GF-D8 (cell line): ENCODE data around the gene USP14.
"Not testable (repeated sequence)": the region's sequence is repeated elsewhere in the genome, so short reads cannot be mapped to it uniquely, and the experiment has no call there.

ENCODE experiments used
- DNase-seq: peaks from one replicate; lab custom pipeline; 2025; lab: John Stamatoyannopoulos, UW

USP14 gene

DNA sequence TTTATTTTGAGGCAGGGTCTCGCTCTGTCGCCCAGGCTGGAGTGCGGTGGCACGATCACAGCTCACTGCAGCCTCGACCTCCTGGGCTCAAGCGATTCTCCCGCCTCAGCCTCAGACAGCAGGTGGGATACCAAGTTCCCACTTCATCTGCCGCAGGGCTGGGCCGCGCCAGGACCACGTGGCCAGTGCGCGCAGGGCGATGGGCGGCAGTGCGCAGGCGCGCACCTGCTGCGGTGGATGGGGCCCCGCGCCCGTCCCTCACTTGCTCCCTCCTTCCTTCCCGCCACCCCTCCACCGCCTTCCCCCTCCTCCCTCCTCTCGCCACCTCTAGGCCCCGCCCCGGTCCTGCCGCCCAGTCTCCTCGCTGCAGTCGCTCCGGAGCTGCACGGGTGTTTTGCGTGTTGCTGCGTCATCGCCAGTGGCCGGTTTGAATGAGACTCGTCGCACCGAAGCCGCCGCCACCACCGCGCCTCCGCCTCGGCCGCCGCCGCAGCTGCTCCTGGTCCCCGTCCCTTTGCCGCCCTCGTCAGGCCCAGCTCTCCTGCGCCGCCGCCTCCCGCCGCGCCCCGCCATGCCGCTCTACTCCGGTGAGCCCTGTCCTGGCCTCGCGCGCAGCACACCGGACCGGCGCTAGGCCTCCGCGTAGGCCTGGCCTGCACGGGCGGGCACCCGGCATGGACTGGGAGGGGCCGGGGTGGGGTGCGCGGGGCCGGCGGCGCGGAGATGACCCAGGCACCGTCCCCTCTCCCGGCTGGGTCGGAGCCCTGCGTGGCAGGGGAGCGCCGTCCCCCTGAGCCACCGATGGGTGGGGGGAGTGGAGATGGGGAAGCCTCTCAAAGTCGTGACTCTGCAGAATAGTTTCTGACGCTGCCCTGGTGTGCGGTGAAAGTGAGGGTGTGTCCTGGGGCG, at the start of gene USP14:
Gene USP14 (plus strand): TSS at position 430 of the 909 bp plus-strand sequence. CDS start 142 bp downstream, at position 572.
- peak; percentile 98 for DNase-seq

DNA sequence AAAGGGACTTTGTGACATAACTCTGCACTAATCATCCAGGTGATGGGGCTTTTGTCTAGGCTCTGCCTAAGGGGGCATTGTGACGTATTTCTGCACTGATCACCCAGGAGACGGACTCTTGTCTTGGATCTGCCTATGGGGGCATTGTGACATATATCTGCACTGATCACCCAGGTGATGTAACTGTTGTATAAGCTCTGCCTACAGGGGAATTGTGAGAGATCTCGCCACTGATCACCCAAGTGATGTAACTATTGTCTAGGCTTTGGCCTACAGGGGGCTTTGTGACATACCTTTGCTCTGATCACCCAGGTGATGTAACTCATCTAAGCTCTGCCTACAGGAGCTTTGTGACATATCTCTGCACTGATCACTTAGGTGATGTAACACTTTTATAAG, 49.7 kb upstream of the USP14 start:
- not testable (repeated sequence) for DNase-seq

DNA sequence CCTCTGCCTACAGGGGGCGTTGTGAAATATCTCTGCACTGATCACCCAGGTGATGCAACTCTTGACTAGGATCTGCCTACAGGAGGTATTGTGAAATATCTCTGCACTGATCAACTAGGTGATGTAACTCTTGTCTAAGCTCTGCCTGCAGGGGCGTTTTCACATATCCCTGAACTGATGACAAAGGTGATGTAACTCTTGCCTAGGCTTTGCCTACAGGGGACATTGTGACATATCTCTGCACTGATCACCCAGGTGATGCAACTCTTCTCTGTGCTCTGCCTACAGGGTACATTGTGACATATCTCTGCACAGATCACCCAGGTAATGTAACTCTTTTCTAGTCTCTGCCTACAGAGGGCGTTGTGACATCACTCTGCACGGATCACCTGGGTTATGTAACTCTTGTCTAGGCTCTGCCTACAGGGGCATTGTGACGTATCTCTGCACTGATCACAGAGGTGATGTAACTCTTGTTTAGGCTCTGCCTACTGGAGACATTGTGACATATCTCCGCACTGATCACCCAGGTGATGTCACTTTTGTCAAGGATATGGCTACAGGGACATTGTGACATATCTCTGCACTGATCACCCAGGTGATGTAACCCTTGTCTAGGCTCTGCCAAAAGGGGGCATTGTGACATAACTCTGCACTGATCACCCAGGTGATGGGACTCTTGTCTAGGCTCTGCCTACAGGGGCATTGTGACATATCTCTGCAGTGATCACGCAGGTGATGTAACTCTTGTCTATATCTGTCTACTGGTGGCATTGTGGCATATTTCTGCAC, 49.0 kb upstream of the USP14 start:
- DNase-seq: not testable (repeated sequence)

DNA sequence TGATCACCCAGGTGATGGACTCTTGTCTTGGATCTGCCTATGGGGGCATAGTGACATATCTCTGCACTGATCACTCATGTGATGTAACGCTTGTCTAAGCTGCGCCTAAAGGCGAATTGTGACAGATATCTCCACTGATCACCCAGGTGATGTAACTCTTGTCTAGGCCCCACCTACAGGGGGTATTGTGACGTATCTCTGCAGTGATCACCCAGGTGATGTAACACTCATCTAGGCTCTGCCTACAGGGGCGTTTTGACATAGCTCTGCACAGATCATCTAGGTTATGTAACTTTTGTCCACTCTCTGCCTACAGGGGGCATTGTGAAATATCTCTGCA, 48.5 kb upstream of the USP14 start:
- not testable (repeated sequence) for DNase-seq

DNA sequence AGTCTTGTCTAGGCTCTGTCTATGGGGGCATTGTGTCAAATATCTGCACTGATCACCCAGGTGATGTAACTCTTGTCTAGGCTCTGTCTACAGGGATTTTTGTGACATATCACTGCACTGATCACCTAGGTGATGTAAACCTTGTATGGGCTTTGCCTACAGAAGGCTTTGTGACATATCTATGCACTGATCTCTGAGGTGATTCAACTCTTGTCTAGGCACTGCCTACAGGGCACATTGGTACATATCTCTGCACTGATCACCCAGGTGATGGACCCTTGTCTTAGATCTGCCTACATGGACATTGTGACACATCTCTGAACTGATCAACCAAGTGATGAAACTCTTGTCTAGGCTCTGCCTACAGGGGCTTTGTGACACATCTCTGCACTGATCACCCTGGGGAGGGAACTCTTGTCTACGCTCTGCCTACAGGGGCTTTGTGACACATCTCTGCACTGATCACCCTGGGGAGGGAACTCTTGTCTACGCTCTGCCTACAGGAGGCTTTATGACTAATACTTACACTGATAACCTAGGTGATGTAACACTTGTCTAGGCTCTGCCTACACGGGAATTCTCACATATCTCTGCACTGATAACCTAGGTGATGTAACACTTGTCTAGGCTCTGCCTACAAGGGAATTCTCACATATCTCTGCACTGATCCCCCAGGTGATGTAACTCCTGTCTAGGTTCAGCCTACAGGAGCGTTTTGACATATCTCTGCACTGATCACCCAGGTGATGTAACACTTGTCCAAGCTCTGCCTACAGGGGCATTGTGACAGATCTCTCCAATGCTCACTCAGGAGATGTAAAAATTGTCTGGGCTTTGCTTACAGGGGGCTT, 47.8 kb upstream of the USP14 start:
- not testable (repeated sequence) for DNase-seq

DNA sequence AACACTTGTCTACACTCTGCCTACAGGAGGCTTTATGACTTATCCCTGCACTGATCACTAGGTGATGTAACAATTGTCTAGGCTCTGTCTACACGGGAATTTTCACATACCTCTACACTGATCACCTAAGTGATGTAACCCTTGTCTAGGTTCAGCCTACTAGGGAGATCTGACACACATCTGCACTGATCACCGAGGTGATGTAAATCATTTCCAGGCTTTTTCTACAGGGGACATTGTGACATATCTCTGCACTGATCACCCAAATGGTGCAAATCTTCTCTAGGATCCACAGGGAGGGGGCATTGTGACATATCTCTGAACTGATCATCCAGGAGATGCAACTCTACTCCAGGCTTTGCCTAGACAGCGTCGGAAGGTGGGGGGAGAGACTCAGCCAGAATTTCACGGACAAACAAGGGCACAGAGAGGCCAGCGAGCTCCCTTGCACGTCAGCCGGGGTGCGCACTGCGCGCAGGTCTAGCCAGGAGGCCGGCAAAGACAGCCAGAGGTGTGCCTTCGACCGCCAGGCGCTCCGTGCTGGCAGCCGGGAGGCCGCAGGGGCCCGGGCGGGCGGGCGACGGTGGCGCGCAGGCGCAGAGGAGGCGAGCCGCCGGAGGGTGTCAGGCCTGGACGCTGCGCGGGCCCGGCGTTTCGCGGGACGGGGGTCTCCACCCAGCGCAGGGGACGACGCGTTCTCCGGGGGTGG, 46.9 kb upstream of the USP14 start:
- no peak for DNase-seq

DNA sequence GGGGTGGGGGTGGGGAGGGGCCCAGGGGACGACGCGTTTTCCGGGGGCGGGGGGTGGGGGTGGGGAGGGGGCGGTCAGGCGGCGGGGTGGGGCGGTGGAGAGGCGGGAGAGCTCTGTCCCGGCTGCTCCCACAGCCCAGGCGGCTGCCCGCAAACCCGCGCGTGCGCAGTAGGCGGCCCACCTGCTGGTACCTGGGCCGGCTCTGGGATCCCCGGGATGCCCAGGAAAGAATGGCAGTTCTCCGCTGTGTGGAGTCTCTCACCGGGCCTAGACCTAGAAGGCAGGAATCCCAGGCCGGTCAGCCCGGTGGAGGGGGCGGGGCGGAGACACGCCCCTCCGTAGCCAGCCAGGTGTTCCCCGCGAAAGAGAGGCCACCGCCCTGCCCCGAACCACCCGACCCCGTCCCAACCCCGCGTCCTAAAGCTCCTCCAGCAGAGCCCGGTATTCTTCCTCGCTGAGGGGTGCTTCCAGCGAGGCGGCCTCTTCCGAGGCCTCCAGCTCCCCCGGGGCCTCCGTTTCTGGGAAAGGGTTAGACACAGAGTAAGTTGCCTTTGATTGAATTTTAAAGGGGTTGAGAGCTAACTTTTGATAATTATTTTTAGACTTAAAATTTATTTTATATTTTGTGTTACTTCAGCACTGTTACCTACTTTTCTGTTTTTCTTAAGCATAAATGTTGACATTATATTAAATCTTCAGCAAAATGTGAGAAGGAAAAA, 46.2 kb upstream of the USP14 start:
- not testable (repeated sequence) for DNase-seq

DNA sequence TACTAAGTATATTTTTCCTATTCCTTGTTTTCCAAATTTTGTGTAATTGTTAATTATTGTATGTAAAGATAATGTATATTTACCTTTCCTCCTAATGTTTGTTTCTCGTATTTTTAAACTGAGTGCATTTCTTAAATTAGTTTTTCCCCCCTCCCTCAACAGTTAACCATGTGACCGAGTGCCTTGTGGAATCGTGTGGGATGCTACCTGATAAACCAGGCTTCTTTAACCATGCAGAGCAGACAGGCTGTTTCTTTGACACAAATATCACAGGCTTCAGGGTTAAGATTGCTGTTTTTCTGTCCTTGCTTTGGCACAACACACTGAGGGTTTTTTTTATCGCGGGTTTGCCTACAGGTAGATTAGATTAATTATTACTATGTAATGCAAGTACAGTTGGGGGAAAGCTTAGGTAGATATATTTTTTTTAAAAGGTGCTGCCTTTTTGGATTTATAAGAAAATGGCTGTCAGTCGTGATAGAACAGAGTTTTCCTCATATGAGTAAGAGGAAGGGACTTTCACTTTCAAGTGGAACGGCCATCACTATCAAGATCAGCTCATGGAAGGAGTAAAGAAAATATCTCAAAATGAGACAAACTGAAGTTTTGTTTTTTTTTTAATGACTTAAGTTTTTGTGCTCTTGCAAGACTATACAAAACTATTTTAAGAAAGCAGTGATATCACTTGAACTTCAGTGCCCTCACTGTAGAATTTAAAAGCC, 37.7 kb upstream of the USP14 start:
- not testable (repeated sequence) for DNase-seq

DNA sequence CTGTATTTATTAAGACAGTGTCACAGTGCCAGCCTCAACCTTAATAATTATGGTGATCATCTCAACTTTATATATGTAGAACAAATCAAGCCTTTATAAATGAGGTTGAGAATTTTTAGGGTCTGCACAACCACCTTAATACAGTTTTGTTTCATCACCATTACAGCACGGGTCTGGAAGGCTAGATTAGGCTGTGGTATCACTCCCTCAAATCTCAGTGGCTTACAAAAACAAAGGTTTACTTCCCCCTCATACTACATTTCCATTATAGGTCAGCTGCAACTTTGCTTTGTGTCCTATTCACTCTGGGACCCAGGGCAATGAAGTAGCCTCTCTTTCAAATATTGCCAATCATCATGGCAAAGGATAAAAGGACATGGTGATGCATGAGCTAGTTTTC, 23.3 kb upstream of the USP14 start:
- no peak for DNase-seq

DNA sequence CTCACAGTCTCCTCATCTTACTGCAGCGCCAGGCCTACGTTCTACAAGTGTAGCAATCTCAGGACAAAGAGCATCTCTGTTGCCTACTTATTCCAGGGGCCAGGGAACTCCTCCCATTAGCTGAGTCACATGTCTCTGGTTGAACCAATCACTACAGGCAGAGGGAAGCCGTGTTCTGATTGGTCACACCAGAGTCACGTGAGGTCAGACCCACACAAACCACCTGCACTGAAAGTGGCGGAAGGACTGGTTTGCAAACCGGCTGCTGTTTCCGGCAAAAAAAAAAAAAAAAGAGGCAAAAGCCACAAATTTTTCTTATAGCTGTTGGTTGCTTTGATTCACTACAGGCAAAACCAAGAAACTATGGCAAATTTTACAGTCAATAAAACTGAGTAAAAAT, 21.9 kb upstream of the USP14 start:
- peak; percentile 48 for DNase-seq

DNA sequence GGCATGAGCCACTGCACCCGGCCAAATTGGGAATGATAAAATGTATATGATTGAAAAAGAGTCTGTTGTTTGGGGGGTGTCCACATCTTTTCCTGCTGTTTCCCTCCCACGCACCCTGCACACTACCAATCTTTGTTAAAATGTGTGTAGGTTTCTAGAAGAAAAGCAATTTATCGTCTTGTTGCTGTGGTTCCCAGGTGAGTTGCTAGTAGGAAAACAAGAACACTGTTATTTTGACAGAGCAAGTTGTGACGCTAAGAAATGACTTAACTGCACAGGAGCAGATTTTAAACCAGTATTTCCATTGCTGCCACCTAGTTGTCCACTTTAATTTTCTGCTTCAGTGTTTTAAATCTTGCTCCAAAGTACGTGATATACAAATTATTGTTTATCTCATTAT, 21.0 kb upstream of the USP14 start:
- DNase-seq: no peak

DNA sequence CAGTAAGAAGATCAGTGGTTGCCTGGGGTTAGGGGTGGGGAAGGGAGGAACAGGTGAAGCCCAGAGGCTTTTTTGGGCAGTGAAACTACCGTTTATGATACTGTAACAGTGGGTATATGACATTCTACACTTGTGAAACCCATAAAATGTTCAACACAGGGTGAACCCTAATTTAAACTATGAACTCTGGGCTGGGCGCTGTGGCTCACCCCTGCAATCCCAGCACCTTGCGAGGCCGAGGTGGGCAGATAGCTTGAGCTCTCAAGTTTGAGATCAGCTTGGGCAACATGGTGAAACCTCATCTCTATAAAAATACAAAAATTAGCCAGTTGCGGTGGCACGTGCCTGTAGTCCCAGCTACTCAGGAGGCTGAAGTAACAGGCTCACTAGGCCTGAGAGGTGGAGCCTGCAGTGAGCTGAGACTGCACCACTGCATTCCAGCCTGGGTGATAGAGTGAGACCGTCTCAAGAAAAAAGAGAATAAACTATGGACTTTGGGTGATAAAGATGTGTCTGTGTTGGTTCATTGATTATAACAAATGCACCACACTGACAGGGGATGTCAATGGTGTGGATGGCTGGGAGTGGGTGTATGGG, 17.6 kb upstream of the USP14 start:
- DNase-seq: no peak

DNA sequence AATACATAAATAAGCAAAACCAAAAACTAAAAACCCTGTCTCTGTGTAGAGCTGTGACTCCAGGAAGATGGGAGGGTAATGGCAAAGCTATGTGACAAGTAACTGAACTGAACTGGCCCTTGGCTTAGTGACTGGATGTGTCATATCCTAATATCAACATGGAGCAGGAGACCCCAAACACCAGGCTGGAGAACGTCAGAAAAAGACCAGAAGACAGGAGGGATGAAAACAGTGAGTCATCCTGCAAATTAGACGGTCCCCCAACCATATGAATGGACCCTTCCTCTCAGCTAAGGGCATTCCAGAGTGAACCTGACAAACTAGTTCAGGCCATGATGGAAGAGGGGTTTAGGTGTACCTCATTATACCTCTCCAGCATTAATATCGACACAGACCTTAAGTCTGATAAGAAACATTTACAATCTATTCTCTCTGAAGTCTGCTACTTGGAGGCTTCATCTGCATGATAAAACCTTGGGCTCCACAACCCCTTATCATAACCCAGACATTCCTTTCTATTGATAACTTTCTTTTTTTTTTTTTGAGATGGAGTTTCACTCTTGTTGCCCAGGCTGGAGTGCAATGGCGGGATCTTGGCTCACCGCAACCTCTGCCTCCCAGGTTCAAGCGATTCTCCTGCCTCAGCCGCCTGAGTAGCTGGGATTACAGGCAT, 15.6 kb upstream of the USP14 start:
- not testable (repeated sequence) for DNase-seq

DNA sequence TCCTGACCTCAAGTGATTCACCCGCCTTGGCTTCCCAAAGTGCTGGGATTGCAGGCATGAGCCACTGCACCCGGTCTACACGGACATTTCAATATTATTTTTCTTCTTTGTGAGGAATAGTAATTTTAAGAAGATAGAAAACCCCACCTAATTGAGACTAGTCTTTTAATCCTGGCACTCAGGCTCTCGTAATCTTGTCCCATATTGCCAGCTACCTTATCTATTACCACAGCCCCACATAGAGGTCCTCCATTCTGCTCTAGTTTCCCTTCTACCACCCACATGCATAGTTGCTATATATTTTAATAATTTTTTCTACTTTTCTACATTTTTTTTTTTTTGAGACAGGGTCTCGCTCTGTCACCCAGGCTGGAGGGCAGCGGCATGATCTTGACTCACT, 9.5 kb upstream of the USP14 start:
- no peak for DNase-seq

DNA sequence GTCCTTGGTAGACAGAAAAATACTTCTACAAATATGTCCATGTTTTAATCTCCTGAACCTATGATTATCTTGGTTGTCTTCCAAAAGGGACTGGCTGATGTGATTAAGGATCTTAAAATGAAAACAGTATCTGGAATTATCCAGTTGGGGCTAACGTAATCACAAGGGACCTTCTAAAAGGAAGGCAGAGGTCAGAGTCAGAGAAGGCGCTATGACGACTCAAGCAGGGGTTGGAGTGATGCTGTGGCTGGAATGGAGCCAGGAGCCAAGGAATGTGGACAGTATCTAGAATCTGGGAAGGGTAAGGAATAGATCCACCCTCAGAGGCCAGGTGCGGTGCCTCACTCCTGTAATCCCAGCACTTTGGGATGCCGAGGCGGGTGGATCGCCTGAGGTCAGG, 4.2 kb upstream of the USP14 start:
- DNase-seq: no peak

DNA sequence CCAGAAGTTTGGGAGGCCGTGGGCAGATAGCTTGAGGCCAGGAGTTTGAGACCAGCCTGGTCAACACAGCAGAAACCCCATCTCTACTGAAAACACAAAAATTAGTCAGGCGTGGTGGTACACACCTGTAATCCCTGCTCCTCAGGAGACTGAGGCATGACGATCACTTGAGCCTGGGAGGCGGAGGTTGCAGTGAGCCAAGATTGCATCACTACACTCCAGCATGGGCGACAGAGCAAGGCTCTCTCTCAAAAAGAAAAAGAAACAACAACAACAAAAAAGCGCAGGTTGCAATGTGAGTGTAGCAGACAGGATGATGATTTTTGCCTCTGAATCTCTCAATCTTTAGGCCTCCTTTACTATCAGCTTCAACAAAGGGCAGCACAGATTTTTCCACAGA, 2.7 kb upstream of the USP14 start:
- DNase-seq: no peak

DNA sequence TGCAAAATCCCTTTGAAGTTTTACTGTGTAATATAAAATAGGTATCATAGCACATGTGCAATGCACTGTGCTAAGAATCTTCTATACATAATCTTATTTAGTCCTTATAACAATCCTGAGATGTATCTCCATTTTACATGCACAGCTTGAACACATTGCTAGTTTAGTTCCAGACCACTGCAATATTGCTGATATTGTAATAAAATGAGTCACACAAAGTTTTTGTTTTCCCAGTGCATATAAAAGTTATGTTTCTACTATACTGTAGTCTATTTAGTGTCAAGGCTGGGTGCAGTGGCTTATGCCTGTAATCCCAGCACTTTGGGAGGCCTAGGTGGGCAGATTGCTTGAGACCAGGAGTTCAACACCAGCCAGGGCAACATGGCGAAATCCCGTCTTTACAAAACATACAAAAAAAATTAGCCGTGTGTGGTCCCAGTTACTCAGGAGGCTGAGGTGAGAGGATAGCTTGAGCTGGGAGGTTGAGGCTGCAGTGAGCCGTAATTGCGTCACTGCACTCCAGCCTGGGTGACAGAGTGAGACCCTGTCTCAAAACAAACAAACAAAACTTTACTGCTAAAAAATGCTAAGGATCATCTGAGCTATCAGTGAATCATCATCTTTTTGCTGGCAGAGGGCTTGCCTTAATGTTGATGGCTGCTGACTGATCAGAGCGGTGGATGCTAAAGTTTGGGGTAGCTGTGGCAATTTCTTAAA, 1.7 kb upstream of the USP14 start:
- DNase-seq: no peak

DNA sequence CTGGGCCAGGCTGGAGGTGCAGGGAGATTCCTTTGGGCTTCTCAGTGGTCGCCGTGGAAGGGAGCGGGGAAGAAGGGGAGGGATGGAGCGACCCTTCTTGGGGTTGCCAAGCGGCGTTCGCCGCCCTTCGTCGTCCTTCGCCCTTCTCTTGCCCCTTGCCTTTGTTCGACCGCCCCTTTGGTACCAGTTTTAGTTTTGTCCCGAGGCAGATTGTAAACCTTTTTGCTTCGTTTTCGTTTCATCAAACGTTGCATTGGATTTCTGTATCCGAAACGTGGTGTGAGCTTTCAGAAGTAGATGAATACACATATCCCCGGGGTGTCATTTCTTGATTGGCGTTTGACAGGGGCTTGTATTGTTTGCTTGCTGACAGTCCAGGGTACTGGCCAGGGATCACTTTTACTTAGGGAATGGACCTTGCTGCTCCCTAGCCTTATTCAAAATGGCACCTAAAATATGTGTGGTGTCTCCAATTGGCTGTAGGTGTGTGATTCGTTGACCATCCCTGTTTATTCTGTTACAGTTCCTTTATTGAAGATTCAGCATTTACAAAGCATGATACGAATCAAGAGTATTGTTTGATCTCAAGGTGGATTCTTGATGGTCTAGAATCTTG, 788 bp downstream of the USP14 start:
- no peak for DNase-seq
